PC-9 (cell line): ENCODE measurements around the gene CKB. TPM values are rescaled to one million over a fixed set of nuclear protein-coding genes. Genes with fewer than 3 reads are reported as not detected.

Experiments
- BruUV-seq: library from RNA; stranded (reverse); fragments of 400-500 nt; replicated peaks from 2 replicates; lab custom pipeline; 2021; lab: Mats Ljungman, UMichigan
- CTCF ChIA-PET: fragments of 300-600 bp; sonication (Branson Sonifier 250); formaldehyde crosslinking; loops from one replicate; lab custom pipeline; 2022; ENCODE audit warnings: antibody characterized with exemption; lab: Charles Lee
- POLR2A ChIA-PET: fragments of 300-600 bp; sonication (Branson Sonifier 250); formaldehyde crosslinking; loops from one replicate; lab custom pipeline; 2022; ENCODE audit warnings: antibody characterized with exemption; ENCODE audit not compliant: unreplicated experiment; lab: Charles Lee
- DNase-seq, 2 experiments: peaks; one replicate each; pipeline versions ENCODE4 v3.0.0 to v3.0.0-alpha.2; 2015 to 2022; ENCODE audit warnings: mixed read lengths in 1 of 2
- H2AFZ ChIP-seq: fragments of 200-600 bp; sonication (generic); 2 replicates; pipeline ENCODE4 v1.8.1; 2017; ENCODE audit warnings: antibody characterized with exemption
- H3F3A ChIP-seq: fragments of 200-600 bp; sonication (generic); 2 replicates; pipeline ENCODE4 v1.8.1; 2017; ENCODE audit warnings: antibody characterized with exemption, mild to moderate bottlenecking, low read depth; ENCODE audit not compliant: insufficient read depth
- H3K27ac ChIP-seq: fragments of 200-600 bp; sonication (generic); 2 replicates; pipeline ENCODE4 v1.6.1; 2016; ENCODE audit warnings: mixed run types
- H3K27me3 ChIP-seq: fragments of 200-600 bp; sonication (generic); 2 replicates; pipeline ENCODE4 v1.6.1; 2016; ENCODE audit warnings: low read depth, mixed run types; ENCODE audit not compliant: insufficient read depth
- H3K36me3 ChIP-seq: fragments of 200-600 bp; sonication (generic); 2 replicates; pipeline ENCODE4 v1.6.1; 2016; ENCODE audit warnings: low read depth, mixed run types
- H3K4me1 ChIP-seq: fragments of 200-600 bp; sonication (generic); replicated peaks from 2 replicates; pipeline ENCODE4 v1.6.1; 2016; ENCODE audit warnings: mixed run types; ENCODE audit not compliant: insufficient read depth
- H3K4me2 ChIP-seq: fragments of 200-600 bp; sonication (generic); 2 replicates; pipeline ENCODE4 v1.6.1; 2017; ENCODE audit warnings: mixed run types
- H3K4me3 ChIP-seq: fragments of 200-600 bp; sonication (generic); 2 replicates; pipeline ENCODE4 v1.6.1; 2016; ENCODE audit warnings: mixed run types
- H3K79me2 ChIP-seq: fragments of 200-600 bp; sonication (generic); 2 replicates; pipeline ENCODE4 v1.6.1; 2017; ENCODE audit warnings: low read depth, mixed run types
- H3K9me2 ChIP-seq: fragments of 200-600 bp; sonication (generic); 2 replicates; pipeline ENCODE4 v1.8.1; 2017; ENCODE audit warnings: mild to moderate bottlenecking; ENCODE audit not compliant: insufficient read depth
- H3K9me3 ChIP-seq: fragments of 200-600 bp; sonication (generic); 2 replicates; pipeline ENCODE4 v1.8.1; 2016; ENCODE audit warnings: low read depth; ENCODE audit not compliant: insufficient read depth
- H4K20me1 ChIP-seq: fragments of 200-600 bp; sonication (generic); 2 replicates; pipeline ENCODE4 v1.8.1; 2017; ENCODE audit not compliant: insufficient read depth
- EZH2 ChIP-seq: fragments of 200-600 bp; sonication (generic); IDR thresholded peaks from 2 replicates; pipeline ENCODE4 v1.8.0; 2017; ENCODE audit warnings: antibody characterized with exemption, low read depth
- intact Hi-C: fragments of 100-400 bp; cut with micrococcal nuclease; formaldehyde crosslinking; loops from one replicate; pipeline ENCODE4 v1.10.0; 2022; ENCODE audit not compliant: unreplicated experiment
- total RNA-seq: library from RNA; stranded (reverse); gene quantifications from 2 replicates; pipeline ENCODE4 v1.2.3, GENCODE V29; 2021
- TF ChIP-seq, protein P1 (sequence below): fragments of 200-600 bp; sonication (generic); conservative IDR thresholded peaks from 2 replicates; pipeline ENCODE4 v1.6.1; 2017; ENCODE audit warnings: mixed run types, antibody characterized with exemption, mild to moderate bottlenecking, moderate library complexity

The CKB gene
- total RNA-seq, 1 experiment from 2014 or later: 64.4 TPM

DNA sequence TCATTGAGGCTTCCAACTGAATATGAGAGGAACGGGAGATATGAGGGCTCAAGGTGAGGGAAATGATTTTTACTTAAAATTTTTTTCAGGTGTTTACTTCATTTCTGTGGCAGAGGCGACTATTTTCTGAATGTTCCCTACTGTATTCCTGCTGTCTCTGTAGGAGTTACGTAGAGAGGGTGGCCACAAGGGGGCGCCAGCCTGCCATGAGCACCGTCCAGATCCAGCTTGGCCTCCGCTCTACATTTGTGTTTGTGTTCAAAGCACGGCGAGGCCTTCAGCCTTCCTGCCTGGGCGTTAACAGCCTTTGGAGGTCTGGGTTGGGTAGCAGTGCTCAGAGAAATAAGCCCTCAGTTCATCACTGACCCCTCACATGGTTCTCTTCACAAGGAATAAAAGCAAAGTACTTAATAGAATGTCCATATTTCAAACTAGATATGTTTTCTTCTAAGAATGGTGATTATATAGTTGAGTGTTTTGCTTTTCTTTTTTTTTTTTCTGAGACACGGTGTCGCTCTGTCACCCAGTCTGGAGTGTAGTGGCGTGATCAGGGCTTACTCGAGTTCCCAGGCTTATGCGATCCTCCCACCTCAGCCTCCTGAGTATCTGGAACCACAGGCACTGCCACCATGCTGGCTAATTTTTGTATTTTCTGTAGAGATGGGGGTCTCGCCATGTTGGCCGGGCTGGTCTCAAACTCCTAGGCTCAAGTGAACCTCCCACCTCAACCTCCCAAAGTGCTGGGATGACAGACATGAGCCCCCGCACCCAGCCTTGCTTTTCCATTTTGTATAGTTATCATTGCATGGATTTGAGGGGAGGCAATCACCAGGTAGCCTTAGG is 22.3 kb downstream of the CKB start:
- POLR2A ChIA-PET: interaction anchor here (0.6 kb wide), 1 partner anchor 976 kb away, joined by 3 read pairs; no protein-coding TSS in a partner anchor
- H3K27ac ChIP-seq: no peak overlapping the region

DNA sequence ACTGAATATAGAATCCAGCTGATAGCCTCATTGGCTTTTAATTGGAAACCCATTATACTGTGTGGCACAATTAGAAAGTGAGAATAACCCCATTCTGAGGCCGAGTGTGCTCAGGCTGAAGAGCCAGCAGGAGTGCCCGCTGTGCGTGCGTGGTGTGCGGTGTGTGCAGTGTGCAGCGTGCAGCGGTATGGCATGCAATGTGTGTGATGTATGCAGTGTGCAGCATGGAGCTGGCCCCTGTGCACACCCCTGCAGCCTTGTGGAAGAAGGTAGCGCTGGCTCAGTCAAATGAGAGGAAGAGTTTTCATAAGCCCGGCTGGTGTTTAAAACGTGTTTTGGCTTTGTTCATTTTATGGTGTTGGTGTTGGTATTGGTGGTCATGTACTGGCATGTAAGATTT is 22.9 kb downstream of the CKB start:
- ChIA-PET POLR2A (no interaction called here), CTCF (no interaction called here)
- H2AFZ ChIP-seq: no peak overlapping the region
- no peak overlapping the region for H3K4me2 ChIP-seq
- BruUV-seq: no TSS peak
- H3K9me3 ChIP-seq: no peaks in the 10 kb centered on the region
- DNase-seq: no peak
- H3K9me2 ChIP-seq: no peaks in the 10 kb centered on the region
- peaks cover 70% of the 10 kb centered on the region for H3K36me3 ChIP-seq
- H3K4me3 ChIP-seq: no peak overlapping the region
- peaks cover 63% of the 10 kb centered on the region for H3F3A ChIP-seq
- peaks cover 6% of the 10 kb centered on the region; the same call in 1 of the 2 replicates for H3K79me2 ChIP-seq
- no peaks in the 10 kb centered on the region for H3K4me1 ChIP-seq
- TF ChIP-seq EZH2: no peak
- TF ChIP-seq, protein P1, sequence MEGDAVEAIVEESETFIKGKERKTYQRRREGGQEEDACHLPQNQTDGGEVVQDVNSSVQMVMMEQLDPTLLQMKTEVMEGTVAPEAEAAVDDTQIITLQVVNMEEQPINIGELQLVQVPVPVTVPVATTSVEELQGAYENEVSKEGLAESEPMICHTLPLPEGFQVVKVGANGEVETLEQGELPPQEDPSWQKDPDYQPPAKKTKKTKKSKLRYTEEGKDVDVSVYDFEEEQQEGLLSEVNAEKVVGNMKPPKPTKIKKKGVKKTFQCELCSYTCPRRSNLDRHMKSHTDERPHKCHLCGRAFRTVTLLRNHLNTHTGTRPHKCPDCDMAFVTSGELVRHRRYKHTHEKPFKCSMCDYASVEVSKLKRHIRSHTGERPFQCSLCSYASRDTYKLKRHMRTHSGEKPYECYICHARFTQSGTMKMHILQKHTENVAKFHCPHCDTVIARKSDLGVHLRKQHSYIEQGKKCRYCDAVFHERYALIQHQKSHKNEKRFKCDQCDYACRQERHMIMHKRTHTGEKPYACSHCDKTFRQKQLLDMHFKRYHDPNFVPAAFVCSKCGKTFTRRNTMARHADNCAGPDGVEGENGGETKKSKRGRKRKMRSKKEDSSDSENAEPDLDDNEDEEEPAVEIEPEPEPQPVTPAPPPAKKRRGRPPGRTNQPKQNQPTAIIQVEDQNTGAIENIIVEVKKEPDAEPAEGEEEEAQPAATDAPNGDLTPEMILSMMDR: no peak
- intact Hi-C loops: loop anchor here (1.0 to 10.0 kb wide), 2 partner anchors 47 to 155 kb away; no protein-coding TSS in a partner anchor
- no peaks in the 10 kb centered on the region for H3K27me3 ChIP-seq
- H4K20me1 ChIP-seq: peaks cover 61% of the 10 kb centered on the region
- H3K27ac ChIP-seq: no peak overlapping the region

More for the DNA sequence above, 22.3 kb downstream of the CKB start:
- intact Hi-C loops: loop anchor here (1.0 to 10.0 kb wide), 2 partner anchors 46 to 154 kb away; no protein-coding TSS in a partner anchor
- Histone ChIP-seq H3K4me2 (no peak overlapping the region), H3K9me3 (no peaks in the 10 kb centered on the region), H4K20me1 (peaks cover 57% of the 10 kb centered on the region), H3K4me3 (no peak overlapping the region), H3K9me2 (no peaks in the 10 kb centered on the region), H3K4me1 (no peaks in the 10 kb centered on the region), H3K36me3 (peaks cover 70% of the 10 kb centered on the region), H2AFZ (no peak overlapping the region), H3K27me3 (no peaks in the 10 kb centered on the region), H3F3A (peaks cover 64% of the 10 kb centered on the region), H3K79me2 (peaks cover 6% of the 10 kb centered on the region; the same call in 1 of the 2 replicates)
- TF ChIP-seq, protein P1: peak; percentile 100
- no peak for TF ChIP-seq EZH2
- BruUV-seq: no TSS peak
- DNase-seq: peak; percentile 64 to 90
- CTCF ChIA-PET: no interaction called here

DNA sequence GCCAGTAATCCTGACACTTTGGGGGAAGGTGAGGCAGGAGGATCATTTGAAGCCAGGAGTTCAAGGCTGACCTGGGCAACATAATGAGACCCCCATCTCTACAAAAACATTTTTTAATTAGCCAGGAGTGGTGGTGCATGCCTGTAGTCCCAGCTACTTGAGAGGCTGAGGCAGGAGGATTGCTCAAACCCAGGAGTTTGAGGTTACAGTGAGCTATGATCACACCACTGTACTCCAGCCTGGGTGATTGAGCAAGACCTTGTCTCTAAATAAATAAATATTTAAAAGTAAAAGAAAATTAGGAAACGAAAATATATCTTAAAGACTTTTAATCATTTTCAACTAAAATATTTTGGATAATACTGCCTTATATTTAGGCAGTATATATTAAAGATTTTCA is 25.9 kb downstream of the CKB start:
- no peaks in the 10 kb centered on the region for H3K27me3 ChIP-seq
- CTCF ChIA-PET: no interaction called here
- DNase-seq: no peak
- H3K4me2 ChIP-seq: no peak overlapping the region
- no peaks in the 10 kb centered on the region for H3K9me2 ChIP-seq
- no peak overlapping the region for H3K4me3 ChIP-seq
- intact Hi-C loops: no loop called here
- H4K20me1 ChIP-seq: peaks cover 44% of the 10 kb centered on the region
- no peak for TF ChIP-seq EZH2
- TF ChIP-seq, protein P1: no peak
- H2AFZ ChIP-seq: no peak overlapping the region
- no peaks in the 10 kb centered on the region for H3K4me1 ChIP-seq
- POLR2A ChIA-PET: no interaction called here
- H3K36me3 ChIP-seq: peaks cover 58% of the 10 kb centered on the region
- H3F3A ChIP-seq: peaks cover 58% of the 10 kb centered on the region
- no peak overlapping the region for H3K27ac ChIP-seq
- H3K9me3 ChIP-seq: no peaks in the 10 kb centered on the region
- no TSS peak for BruUV-seq
- H3K79me2 ChIP-seq: peaks cover 6% of the 10 kb centered on the region; the same call in 1 of the 2 replicates
